CD4-positive, alpha-beta T cell treated with Interferon alpha-2 for 1 hour (primary cell): ENCODE data around the gene PCDHA9.
A peak's percentile ranks its signal among the peaks of the same experiment; 100 is the strongest.
"Not testable (repeated sequence)": the region's sequence is repeated elsewhere in the genome, so short reads cannot be mapped to it uniquely, and the experiment has no call there.

Experiments
- DNase-seq, 2 donors: peaks; one replicate each; pipeline ENCODE4 v3.0.0-alpha.2; 2020 to 2022

The PCDHA9 gene

GRCh38 chr5:140835622-140836510, 12.3 kb upstream of the PCDHA9 start:
- no peak for DNase-seq

GRCh38 chr5:140840978-140841962, 6.9 kb upstream of the PCDHA9 start, which contains the start of gene PCDHA8:
Gene PCDHA8 (plus strand): TSS chr5:140841187. CDS start chr5:140841322, 135 bp downstream.
- peak in 1 of 2 donors; percentile 6 for DNase-seq

- DNase-seq = no peak
These were observed 5.1 kb upstream of the PCDHA9 start for GRCh38 chr5:140842798-140843733.

- not testable (repeated sequence) for DNase-seq
These were observed 1.9 kb downstream of the PCDHA9 start for GRCh38 chr5:140849831-140850634.

- no peak for DNase-seq
These were observed 7.8 kb downstream of the PCDHA9 start, which contains the start of gene PCDHA10 for GRCh38 chr5:140855772-140856674. Gene PCDHA10 (plus strand): TSS chr5:140855897. CDS start chr5:140856049, 152 bp downstream.

- DNase-seq = no peak
These were observed 9.2 kb downstream of the PCDHA9 start for GRCh38 chr5:140857177-140857986.

GRCh38 chr5:140857987-140858240, 9.7 kb downstream of the PCDHA9 start:
- DNase-seq = no peak

- no peak for DNase-seq
These were observed 14.5 kb downstream of the PCDHA9 start for GRCh38 chr5:140862441-140863295.

- no peak for DNase-seq
These were observed 20.8 kb downstream of the PCDHA9 start, which contains the start of gene PCDHA11 for GRCh38 chr5:140868721-140869554. Gene PCDHA11 (plus strand): TSS chr5:140868957. CDS start chr5:140869104, 147 bp downstream.

- DNase-seq = no peak
These were observed 21.3 kb downstream of the PCDHA9 start for GRCh38 chr5:140869555-140869886.

- no peak for DNase-seq
These were observed 22.3 kb downstream of the PCDHA9 start for GRCh38 chr5:140870221-140871201.

GRCh38 chr5:140875085-140876065, 27.2 kb downstream of the PCDHA9 start, which contains the start of gene PCDHA12:
Gene PCDHA12 (plus strand): TSS chr5:140875308. CDS start chr5:140875473, 165 bp downstream.
- no peak for DNase-seq

GRCh38 chr5:140876541-140877261, 28.5 kb downstream of the PCDHA9 start:
- DNase-seq = not testable (repeated sequence)

- DNase-seq = no peak
These were observed 29.0 kb downstream of the PCDHA9 start for GRCh38 chr5:140877262-140877581.
